K562 (cell line): ENCODE data around the gene ARHGAP26. TPM values are rescaled to one million over a fixed set of nuclear protein-coding genes. Genes with fewer than 3 reads are reported as not detected.

Experiments used
- ATAC-seq: fragments of 200-7000 bp; cut with Tn5 transposase; 3 replicates; pipeline ENCODE4 v1.9.1; 2020; ENCODE audit warnings: moderate library complexity
- BruUV-seq: library from RNA; stranded (reverse); fragments of 400-500 nt; replicated peaks from 2 replicates; lab custom pipeline; 2021; lab: Mats Ljungman, UMichigan
- CTCF ChIA-PET: fragments of 300-600 bp; formaldehyde crosslinking; extraction: SDS; loops from one replicate; lab custom pipeline; 2021; ENCODE audit warnings: low intra/inter-chr PET ratio; lab: Yijun Ruan, JAX
- POLR2A ChIA-PET: fragments of 300-600, 350-650 bp; sonication (Branson Sonifier 250); formaldehyde crosslinking; extraction: SDS; loops from one replicate; lab custom pipeline; 2021; ENCODE audit warnings: antibody characterized with exemption, inconsistent platforms; lab: Yijun Ruan, JAX
- DNase-seq, 4 experiments: peaks; one replicate each; pipeline versions ENCODE4 v3.0.0 to v3.0.0-alpha.2; 2011 to 2018; ENCODE audit warnings: low spot score in 3 of 4, mixed read lengths in 3 of 4; ENCODE audit errors: extremely low read depth in 1 of 4
- FAIRE-seq: peaks from 2 replicates; lab custom pipeline; 2011; peaks lifted over from hg19 to GRCh38; lab: Jason Lieb, UNC
- H2AFZ ChIP-seq: 2 replicates; pipeline ENCODE4 v1.6.0; 2011; ENCODE audit warnings: low read depth, low read length, control low read depth, inconsistent platforms
- H3K27ac ChIP-seq: fragments of 200-600 bp; 3 replicates; pipeline ENCODE4 v1.8.0; 2011; ENCODE audit warnings: low read depth, mild to moderate bottlenecking, control low read depth, inconsistent platforms, low read length, moderate library complexity, mixed read lengths; ENCODE audit errors: extremely low read depth
- H3K27me3 ChIP-seq, 2 experiments: fragments of 300-600 bp in 1 of 2; 2 replicates in 1 of 2; 3 replicates in 1 of 2; pipeline versions ENCODE4 v1.6.0 to v1.8.0; 2011; ENCODE audit warnings: inconsistent platforms in 2 of 2, low read length in 2 of 2, mild to moderate bottlenecking in 1 of 2, mixed read lengths in 1 of 2, moderate library complexity in 1 of 2; ENCODE audit not compliant: control insufficient read depth in 2 of 2, insufficient read depth in 2 of 2
- H3K36me3 ChIP-seq: fragments of 300-600 bp; 3 replicates; pipeline ENCODE4 v1.8.0; 2011; ENCODE audit warnings: mild to moderate bottlenecking, low read length, inconsistent platforms; ENCODE audit not compliant: control insufficient read depth, insufficient read depth
- H3K4me1 ChIP-seq, 2 experiments: fragments of 200-600 bp in 1 of 2; replicated peaks in 1 of 2; 2 replicates in 1 of 2; 3 replicates in 1 of 2; pipeline versions ENCODE4 v1.5.1 to v1.8.0; 2011; ENCODE audit warnings: inconsistent platforms in 2 of 2, low read length in 2 of 2, mild to moderate bottlenecking in 1 of 2, mixed read lengths in 1 of 2, moderate library complexity in 1 of 2; ENCODE audit not compliant: control insufficient read depth in 2 of 2, insufficient read depth in 2 of 2
- H3K4me2 ChIP-seq: 2 replicates; pipeline ENCODE4 v1.6.1; 2011; ENCODE audit warnings: low read length, control low read depth, inconsistent platforms, mixed read lengths; ENCODE audit not compliant: insufficient read depth
- H3K4me3 ChIP-seq: fragments of 200-600 bp; sonication (generic), shearing (Covaris generic); 2 replicates; pipeline ENCODE4 v1.5.1; 2016; ENCODE audit warnings: control low read depth, inconsistent platforms
- H3K79me2 ChIP-seq: fragments of 200-600 bp; 3 replicates; pipeline ENCODE4 v1.8.0; 2011; ENCODE audit warnings: low read length, inconsistent platforms; ENCODE audit not compliant: control insufficient read depth, insufficient read depth
- H3K9ac ChIP-seq, 2 experiments: 2 replicates each; pipeline versions ENCODE4 v1.6.0 to v1.6.1; 2011; ENCODE audit warnings: low read depth in 2 of 2, low read length in 2 of 2, control low read depth in 1 of 2, inconsistent platforms in 1 of 2, mild to moderate bottlenecking in 1 of 2, mixed read lengths in 1 of 2; ENCODE audit not compliant: insufficient read depth in 1 of 2
- H3K9me1 ChIP-seq: one replicate; pipeline ENCODE4 v1.6.0; 2011; ENCODE audit warnings: inconsistent platforms, mild to moderate bottlenecking, low read length, moderate library complexity; ENCODE audit not compliant: control insufficient read depth, insufficient read depth
- H3K9me3 ChIP-seq: replicated peaks from 2 replicates; pipeline ENCODE4 v1.5.1; 2011; ENCODE audit warnings: low read depth, low read length, inconsistent platforms; ENCODE audit not compliant: control insufficient read depth, insufficient read depth
- H4K20me1 ChIP-seq: replicated peaks from 2 replicates; pipeline ENCODE4 v1.6.1; 2011; ENCODE audit warnings: low read length, inconsistent platforms, mixed read lengths; ENCODE audit not compliant: control insufficient read depth, insufficient read depth
- BCL6 ChIP-seq: fragments of 250-450 bp; sonication (Bioruptor Pico); IDR thresholded peaks from 2 replicates; pipeline ENCODE4 v1.4.0; 2020
- BCOR ChIP-seq: fragments of 450-650 bp; IDR thresholded peaks from 2 replicates; pipeline ENCODE4 v1.6.1; 2016
- HDAC8 ChIP-seq: fragments of 450-650 bp; IDR thresholded peaks from 2 replicates; pipeline ENCODE4 v1.6.1; 2016; ENCODE audit warnings: mild to moderate bottlenecking, missing genetic modification characterization, moderate library complexity, missing compliant biosample characterization
- PTBP1 ChIP-seq: fragments of 200-400 bp; formaldehyde crosslinking; IDR thresholded peaks from 2 replicates; pipeline ENCODE4 v1.6.1; 2017; ENCODE audit warnings: low read depth, low read length
- TFAM ChIP-seq: fragments of 250-450 bp; sonication (Bioruptor Pico); conservative IDR thresholded peaks from 2 replicates; pipeline ENCODE4 v1.5.0; 2021; ENCODE audit warnings: mild to moderate bottlenecking, moderate library complexity
- ZBED1 ChIP-seq: IDR thresholded peaks from 2 replicates; pipeline ENCODE4 v1.6.1; 2014
- ZNF324 ChIP-seq: fragments of 250-450 bp; sonication (Bioruptor Pico); IDR thresholded peaks from 2 replicates; pipeline ENCODE4 v1.4.0; 2020; ENCODE audit warnings: mild to moderate bottlenecking
- WGBS: fragments of 100-300 bp; shearing (Covaris generic); methylation state at CpG from one replicate; pipeline ENCODE4 v1.1.6; 2016; ENCODE audit warnings: low coverage, mixed read lengths; ENCODE audit not compliant: insufficient coverage; ENCODE audit errors: missing lambda C conversion rate; 5-methylcytosine and 5-hydroxymethylcytosine counted together
- in situ Hi-C: fragments of 300-500 bp; cut with MboI; formaldehyde crosslinking; loops from 4 replicates; pipeline ENCODE4 v1.15.0; 2018; ENCODE audit warnings: inconsistent platforms, mixed read lengths
- intact Hi-C: fragments of 100-400 bp; cut with micrococcal nuclease; formaldehyde crosslinking; loops from 2 replicates; pipeline ENCODE4 v1.14.2; 2022
- polyA plus RNA-seq, 8 experiments: library from polyadenylated mRNA; depleted of rRNA in 4 of 8; stranded (reverse) in 5 of 8; unstranded in 3 of 8; fragments of >200 nt; fragmentation: Nextera tagmentation in 2 of 8; fragmentation: Illumina TruSeq in 1 of 8; extraction: Ambion mirVana in 2 of 8; extraction: Trizol in 1 of 8; gene quantifications; 2 replicates each; pipeline versions ENCODE4 v1.2.1 to v1.2.3, GENCODE V29; 2011 to 2014; ENCODE audit warnings: inconsistent platforms in 1 of 8, missing spikeins in 1 of 8
- total RNA-seq, 7 experiments: library from RNA; depleted of rRNA in 6 of 7; stranded (reverse); fragments of >200 nt in 6 of 7; fragmentation: Illumina TruSeq in 2 of 7; extraction: Trizol in 2 of 7; gene quantifications; 2 replicates each; pipeline versions ENCODE4 v1.2.1 to v1.2.3, GENCODE V29; 2011 to 2021; ENCODE audit warnings: low replicate concordance in 1 of 7

ARHGAP26 gene
- total and polyA plus RNA-seq, 9 of the 15 experiments (the other 6 are each of a cell fraction or from before 2014, with no cell fraction given) = 0.13 to 1.1 (median 0.55) TPM

DNA sequence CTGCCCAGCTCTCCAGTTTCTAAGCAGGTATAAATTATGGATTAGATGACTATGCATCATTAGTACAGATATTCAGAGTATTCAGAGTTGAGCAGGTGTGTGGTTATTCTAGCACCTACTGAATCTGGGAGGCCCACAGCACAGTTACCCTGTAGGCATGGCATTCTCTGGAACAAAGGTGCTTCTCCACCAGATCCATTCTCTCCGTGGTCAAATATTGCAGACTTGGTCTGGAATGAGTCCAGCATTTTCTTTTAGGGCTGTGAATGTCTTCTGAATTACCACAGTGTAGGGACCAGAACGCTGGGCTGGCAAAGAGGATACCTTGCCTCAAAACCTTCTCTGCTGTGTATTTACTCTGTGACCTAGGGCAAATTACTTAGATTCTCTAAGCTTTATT lies 116.8 kb downstream of the ARHGAP26 start:
- no peaks in the 10 kb centered on the region for H3K79me2 ChIP-seq
- H3K4me3 ChIP-seq = no peak overlapping the region
- BruUV-seq = no TSS peak
- H3K9me1 ChIP-seq = no peaks in the 10 kb centered on the region
- H3K9me3 ChIP-seq = no peaks in the 10 kb centered on the region
- no peak overlapping the region for H3K9ac ChIP-seq
- FAIRE-seq = no peak
- no peak overlapping the region for H3K4me2 ChIP-seq
- ChIA-PET CTCF (no interaction called here), POLR2A (interaction anchor here (0.7 kb wide), 1 partner anchor 412 kb away, joined by 3 read pairs; no protein-coding TSS in a partner anchor)
- ATAC-seq = no peak
- H3K36me3 ChIP-seq = no peaks in the 10 kb centered on the region
- H3K27me3 ChIP-seq = peaks cover 3 to 4% of the 10 kb centered on the region in 2 experiments; a peak in 1 of 5 replicates
- 0% methylated on average over 2 of the region's 2 CpGs for WGBS
- no peak for TF ChIP-seq TFAM
- no peak for TF ChIP-seq HDAC8
- no peak for TF ChIP-seq ZNF324 (CRISPR knock-in tag)
- no peak for TF ChIP-seq ZBED1
- no peak for TF ChIP-seq BCOR
- TF ChIP-seq PTBP1 = no peak
- no peak for TF ChIP-seq BCL6
- H2AFZ ChIP-seq = no peak overlapping the region
- intact Hi-C loops = loop anchor here (10.0 kb wide), 2 partner anchors 302 to 732 kb away; no protein-coding TSS in a partner anchor
- no peak for DNase-seq
- H3K4me1 ChIP-seq = no peaks in the 10 kb centered on the region
- in situ Hi-C loops = no loop called here
- H4K20me1 ChIP-seq = no peaks in the 10 kb centered on the region
- H3K27ac ChIP-seq = no peak overlapping the region
